LHCN-M2 (cell line): Measurements from ENCODE around the gene MGAT3. TPM values are rescaled to one million over a fixed set of nuclear protein-coding genes. Genes with fewer than 3 reads are reported as not detected.
"Not testable (repeated sequence)": the region's sequence is repeated elsewhere in the genome, so short reads cannot be mapped to it uniquely, and the experiment has no call there.

ENCODE experiments used
- DNase-seq: peaks from one replicate; pipeline ENCODE4 v3.0.0-alpha.2; 2012; ENCODE audit warnings: low read depth
- total RNA-seq: library from RNA; depleted of rRNA; stranded (reverse); fragments of >200 nt; gene quantifications from 2 replicates; pipeline ENCODE4 v1.2.3, GENCODE V29; 2014

MGAT3 gene
- total RNA-seq, 1 experiment from 2014 or later: not detected

DNA sequence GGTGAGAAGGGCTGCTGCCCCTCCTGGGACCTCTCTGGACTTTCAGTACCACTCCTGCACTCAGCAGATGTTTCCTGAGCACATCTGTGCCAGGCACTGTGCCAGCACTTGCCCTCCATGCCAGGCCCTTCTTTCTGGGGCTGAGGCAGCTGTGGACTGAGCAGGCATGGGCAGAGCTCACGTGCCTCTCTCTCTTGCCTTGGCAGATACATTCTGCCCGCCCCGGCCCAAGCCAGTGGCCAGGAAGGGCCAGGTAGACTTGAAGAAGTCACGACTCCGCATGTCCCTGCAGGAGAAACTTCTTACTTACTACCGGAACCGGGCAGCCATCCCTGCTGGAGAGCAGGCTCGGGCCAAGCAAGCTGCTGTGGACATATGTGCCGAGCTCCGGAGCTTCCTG, 55.2 kb downstream of the MGAT3 start:
- no peak for DNase-seq

- no peak for DNase-seq
Observed at GRCh38 chr22:39513791-39514190, 57.0 kb downstream of the MGAT3 start.

DNA sequence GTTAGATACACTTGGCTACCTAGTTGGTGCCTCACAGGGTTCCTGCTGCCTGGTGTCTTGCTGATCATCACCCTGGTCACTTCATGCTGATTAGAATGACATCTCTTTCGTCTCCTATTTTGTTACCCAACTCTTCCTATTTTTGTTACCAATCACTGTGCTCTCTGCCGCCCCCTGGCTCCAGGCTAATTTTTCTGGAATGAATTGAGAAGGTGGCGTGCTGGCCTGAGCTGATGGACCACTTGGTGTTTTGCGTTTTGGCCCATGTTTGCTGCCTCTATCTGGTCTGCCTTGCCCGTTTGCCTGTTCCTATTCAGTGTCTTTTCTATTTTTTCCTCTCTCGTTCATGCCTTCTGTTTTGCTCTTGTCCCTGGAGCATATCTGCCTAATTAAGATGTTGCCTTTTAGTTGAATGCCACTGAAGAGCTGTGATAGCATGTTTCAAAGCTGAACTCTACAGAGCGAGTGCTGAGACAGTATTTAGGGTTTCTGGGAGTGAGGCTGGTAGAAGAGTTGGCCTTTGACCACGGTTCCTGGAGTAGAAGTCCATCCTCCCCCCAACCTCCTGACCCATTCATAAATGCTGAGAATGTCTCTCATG, 57.7 kb downstream of the MGAT3 start:
- no peak for DNase-seq

DNA sequence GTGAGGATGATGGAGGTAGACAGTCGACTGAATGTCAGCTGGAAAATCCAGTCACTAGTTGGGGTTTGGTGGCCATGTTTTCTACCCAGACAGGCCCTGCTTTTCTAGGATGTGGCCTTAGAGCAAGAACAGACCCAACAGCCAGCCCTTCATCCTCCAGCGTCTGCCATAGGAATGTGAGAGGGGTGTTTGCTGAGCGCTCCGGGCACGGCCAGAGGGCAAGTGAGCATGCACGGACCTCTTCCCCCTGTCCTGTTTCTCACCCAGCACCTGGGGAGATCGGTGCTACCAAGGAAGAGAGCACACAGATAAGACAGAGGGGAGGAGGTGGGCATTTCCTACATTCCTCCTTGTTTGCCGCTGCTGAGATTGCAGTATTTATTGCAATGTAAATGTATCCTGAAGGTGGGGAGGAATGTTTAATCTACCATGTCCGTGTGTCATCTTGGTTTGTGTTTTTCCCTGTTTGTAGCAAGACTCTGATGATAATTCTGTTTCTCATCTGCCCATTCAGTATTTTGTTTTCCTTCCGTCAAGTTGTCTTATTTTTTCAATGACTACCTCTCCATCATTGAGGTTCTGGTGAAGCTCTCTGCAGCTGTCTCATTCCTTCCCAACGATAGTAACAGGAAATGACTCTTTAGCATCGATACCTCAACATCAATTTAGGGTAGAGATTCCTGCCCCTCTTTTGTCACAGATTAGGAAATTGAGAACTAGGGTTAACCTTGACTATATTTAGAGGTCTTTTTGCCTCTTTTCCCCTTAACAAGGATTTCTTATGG, 58.6 kb downstream of the MGAT3 start:
- peak; percentile 80 for DNase-seq

- DNase-seq: no peak
Observed at GRCh38 chr22:39517470-39517869, 60.7 kb downstream of the MGAT3 start.

DNA sequence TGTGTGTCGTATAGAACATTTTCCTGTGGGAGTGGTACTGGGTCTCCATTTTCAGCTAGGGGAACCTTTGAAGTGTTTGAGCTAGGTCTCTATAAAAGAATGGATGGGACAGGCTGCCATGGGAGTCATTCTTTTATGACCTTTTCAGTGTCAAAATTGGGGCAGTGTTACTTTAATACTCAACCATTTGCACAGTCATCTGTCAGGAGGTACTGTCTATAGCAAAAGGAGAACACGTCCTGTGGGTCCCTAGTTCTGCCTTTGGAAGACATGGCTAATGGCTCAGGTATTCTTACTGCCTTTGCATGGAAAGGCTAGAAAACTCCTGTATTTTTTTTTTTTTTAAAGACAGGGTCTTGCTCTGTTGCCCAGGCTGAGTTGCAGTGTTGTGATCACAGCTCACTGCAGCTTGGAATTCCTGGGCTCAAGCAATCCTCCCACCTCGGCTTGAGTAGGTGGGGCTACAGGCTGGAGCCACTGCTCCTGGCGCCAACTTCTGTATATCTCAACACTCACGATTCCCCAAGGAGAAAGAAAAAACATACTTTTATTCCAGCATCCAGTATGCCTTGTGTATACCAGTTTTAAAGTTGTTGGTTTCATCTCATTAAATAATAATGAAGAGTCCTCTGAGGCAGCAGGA, 61.5 kb downstream of the MGAT3 start:
- no peak for DNase-seq

GRCh38 chr22:39518996-39519680, 62.3 kb downstream of the MGAT3 start:
- peak; percentile 80 for DNase-seq

GRCh38 chr22:39519681-39520225, 62.9 kb downstream of the MGAT3 start:
- DNase-seq: peak; percentile 99

- DNase-seq: no peak
Observed at GRCh38 chr22:39520226-39521105, 63.7 kb downstream of the MGAT3 start, which contains the start of gene ATF4. Gene ATF4 (plus strand): TSS chr22:39520562. CDS start chr22:39521446, 884 bp downstream.

DNA sequence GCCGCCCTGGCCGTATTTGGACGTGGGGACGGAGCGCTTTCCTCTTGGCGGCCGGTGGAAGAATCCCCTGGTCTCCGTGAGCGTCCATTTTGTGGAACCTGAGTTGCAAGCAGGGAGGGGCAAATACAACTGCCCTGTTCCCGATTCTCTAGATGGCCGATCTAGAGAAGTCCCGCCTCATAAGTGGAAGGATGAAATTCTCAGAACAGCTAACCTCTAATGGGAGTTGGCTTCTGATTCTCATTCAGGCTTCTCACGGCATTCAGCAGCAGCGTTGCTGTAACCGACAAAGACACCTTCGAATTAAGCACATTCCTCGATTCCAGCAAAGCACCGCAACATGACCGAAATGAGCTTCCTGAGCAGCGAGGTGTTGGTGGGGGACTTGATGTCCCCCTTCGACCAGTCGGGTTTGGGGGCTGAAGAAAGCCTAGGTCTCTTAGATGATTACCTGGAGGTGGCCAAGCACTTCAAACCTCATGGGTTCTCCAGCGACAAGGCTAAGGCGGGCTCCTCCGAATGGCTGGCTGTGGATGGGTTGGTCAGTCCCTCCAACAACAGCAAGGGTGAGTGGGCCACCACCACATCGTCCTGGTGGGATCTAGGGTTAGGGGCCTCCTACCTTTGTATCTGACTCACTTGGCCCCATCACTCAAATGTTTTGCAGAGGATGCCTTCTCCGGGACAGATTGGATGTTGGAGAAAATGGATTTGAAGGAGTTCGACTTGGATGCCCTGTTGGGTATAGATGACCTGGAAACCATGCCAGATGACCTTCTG, 64.5 kb downstream of the MGAT3 start:
- DNase-seq: peak; percentile 82

GRCh38 chr22:39522091-39522490, 65.3 kb downstream of the MGAT3 start:
- not testable (repeated sequence) for DNase-seq

- DNase-seq: peak; percentile 86
Observed at GRCh38 chr22:39522567-39523300, 65.9 kb downstream of the MGAT3 start.

DNA sequence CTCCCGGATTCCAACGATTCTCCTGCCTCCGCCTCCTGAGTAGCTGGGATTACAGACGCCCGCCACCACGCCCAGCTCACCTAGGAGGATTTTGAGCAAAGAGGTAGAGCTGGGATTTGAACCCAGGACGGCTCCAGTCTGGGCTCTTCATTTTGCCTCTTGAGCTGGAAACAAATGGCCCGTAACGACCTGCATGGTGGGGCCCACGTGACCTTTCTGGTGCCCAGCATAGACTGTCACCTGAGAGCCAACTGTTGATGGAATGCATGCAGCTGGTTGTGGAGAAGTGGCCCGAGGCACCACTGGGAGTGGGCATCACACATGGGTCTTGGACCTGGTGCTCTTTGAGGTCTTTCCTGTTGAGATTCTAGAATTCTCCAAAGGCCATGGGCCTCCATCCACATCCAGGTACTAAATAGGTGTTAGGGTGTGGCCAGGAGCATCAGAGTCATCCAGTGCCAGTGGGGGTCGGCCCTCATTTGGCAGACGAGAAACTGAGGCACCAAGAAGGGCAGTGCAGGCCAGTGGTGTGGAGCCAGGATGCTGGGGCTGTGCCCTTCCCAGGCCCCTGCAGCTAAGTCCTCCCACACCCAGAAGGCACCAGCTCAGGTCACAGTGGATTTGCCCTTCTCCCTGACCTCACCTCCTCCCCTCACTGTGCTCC, 67.4 kb downstream of the MGAT3 start:
- DNase-seq: no peak

DNA sequence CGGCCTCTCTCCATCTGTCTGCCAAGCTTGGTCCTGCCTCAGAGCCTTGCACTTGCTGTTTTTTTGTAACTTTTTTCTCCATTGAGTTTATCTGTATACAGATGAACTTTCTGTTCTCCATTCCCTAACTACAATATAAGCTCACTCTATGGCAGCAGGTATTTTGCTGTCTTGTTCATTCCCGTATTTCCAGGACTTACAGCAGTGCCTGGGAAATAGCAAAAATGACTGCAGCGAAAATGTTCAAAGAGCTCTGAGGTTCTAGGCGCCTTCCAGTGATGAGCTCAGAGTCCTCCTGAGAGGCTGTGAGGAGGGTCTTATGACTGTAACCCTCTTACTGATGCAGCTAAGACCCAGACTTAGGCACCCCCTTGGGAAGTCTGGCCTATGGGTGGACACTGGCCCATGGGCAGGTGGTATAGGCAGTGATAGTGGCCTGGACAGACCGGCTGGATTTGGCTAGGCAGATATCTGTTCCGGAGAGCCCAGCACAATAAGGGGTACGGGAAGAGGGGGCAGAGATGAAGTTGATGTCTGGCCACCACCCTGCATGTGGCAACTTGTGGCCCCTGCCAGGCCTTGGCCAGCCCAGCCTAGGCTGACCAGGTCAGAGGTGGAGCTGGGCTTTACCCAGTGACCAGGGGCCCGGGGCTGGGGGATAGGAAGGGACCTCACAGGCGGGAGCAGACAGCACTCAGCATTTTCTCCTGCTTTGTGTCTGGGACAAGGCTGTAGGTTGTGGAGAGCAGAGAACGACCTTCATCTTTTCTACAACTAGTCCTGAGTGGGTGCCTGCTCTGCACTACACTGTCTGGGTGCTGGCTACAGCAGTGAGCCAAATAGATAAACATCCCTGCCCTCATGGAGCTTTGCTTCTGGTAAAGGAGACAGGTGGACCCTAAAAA, 68.2 kb downstream of the MGAT3 start:
- no peak for DNase-seq

DNA sequence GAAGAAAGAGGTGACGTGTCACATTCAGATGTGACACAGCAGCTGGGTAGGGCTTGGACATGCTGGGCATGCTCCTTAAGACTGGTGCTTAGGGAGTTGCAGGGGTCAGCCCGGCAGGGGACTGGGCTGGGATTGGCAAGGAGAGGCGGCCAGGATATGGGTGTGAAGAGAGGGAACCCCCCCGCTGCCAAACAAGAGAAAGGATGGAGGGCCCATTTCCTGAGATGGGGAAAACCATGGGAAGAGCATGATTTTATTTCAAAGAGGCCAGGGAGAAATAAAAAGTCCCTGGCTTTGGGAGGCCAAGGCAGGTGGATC, 68.8 kb downstream of the MGAT3 start:
- DNase-seq: no peak

GRCh38 chr22:39526736-39527171, 69.9 kb downstream of the MGAT3 start:
- DNase-seq: no peak

- DNase-seq: no peak
Observed at GRCh38 chr22:39527481-39527961, 70.7 kb downstream of the MGAT3 start.
